ENCODE results near the gene PIK3C2G.

PIK3C2G gene

GRCh38 chr12:18345021-18345735 lies 83.9 kb downstream of the PIK3C2G start:
- DNase-seq = no peak

- DNase-seq = no peak
Observed at GRCh38 chr12:18352312-18352711, 91.0 kb downstream of the PIK3C2G start.

GRCh38 chr12:18355429-18355828 lies 94.1 kb downstream of the PIK3C2G start:
- no peak for DNase-seq

- DNase-seq = no peak
Observed at GRCh38 chr12:18358077-18358476, 96.8 kb downstream of the PIK3C2G start.

GRCh38 chr12:18358930-18359329 lies 97.6 kb downstream of the PIK3C2G start:
- DNase-seq = no peak

- DNase-seq = no peak
Observed at GRCh38 chr12:18361433-18361832, 100.1 kb downstream of the PIK3C2G start.

- DNase-seq = no peak
Observed at GRCh38 chr12:18363321-18363720, 102.0 kb downstream of the PIK3C2G start.

- no peak for DNase-seq
Observed at GRCh38 chr12:18368594-18368993, 107.3 kb downstream of the PIK3C2G start.

GRCh38 chr12:18373181-18373580 lies 111.9 kb downstream of the PIK3C2G start:
- DNase-seq = no peak

GRCh38 chr12:18375131-18375530 lies 113.8 kb downstream of the PIK3C2G start:
- DNase-seq = no peak

GRCh38 chr12:18375583-18375982 lies 114.3 kb downstream of the PIK3C2G start:
- no peak for DNase-seq

- DNase-seq = no peak
Observed at GRCh38 chr12:18382236-18382885, 121.0 kb downstream of the PIK3C2G start.

- no peak for DNase-seq
Observed at GRCh38 chr12:18383203-18383602, 121.9 kb downstream of the PIK3C2G start.

- DNase-seq = no peak
Observed at GRCh38 chr12:18387706-18388105, 126.4 kb downstream of the PIK3C2G start.

- no peak for DNase-seq
Observed at GRCh38 chr12:18389820-18390219, 128.5 kb downstream of the PIK3C2G start.

GRCh38 chr12:18391151-18391550 lies 129.8 kb downstream of the PIK3C2G start:
- no peak for DNase-seq

- DNase-seq = no peak
Observed at GRCh38 chr12:18394742-18395141, 133.4 kb downstream of the PIK3C2G start.

- no peak for DNase-seq
Observed at GRCh38 chr12:18400186-18400585, 138.9 kb downstream of the PIK3C2G start.

GRCh38 chr12:18402872-18403611 lies 141.7 kb downstream of the PIK3C2G start:
- DNase-seq = no peak

GRCh38 chr12:18411453-18411852 lies 150.1 kb downstream of the PIK3C2G start:
- no peak for DNase-seq

GRCh38 chr12:18414671-18415070 lies 153.4 kb downstream of the PIK3C2G start:
- DNase-seq = no peak

- DNase-seq = no peak
Observed at GRCh38 chr12:18415227-18415626, 153.9 kb downstream of the PIK3C2G start.

- no peak for DNase-seq
Observed at GRCh38 chr12:18416412-18416811, 155.1 kb downstream of the PIK3C2G start.

- DNase-seq = no peak
Observed at GRCh38 chr12:18419311-18419710, 158.0 kb downstream of the PIK3C2G start.
